GM21447 (cell line): ENCODE results near the gene MXRA7.
A peak's percentile ranks its signal among the peaks of the same experiment; 100 is the strongest.
"Not testable (repeated sequence)": the region's sequence is repeated elsewhere in the genome, so short reads cannot be mapped to it uniquely, and the experiment has no call there.

ENCODE experiments used
- ATAC-seq: cut with Tn5 transposase; IDR thresholded peaks from one replicate; pipeline ENCODE4 v1.9.1; 2021; ENCODE audit not compliant: unreplicated experiment

The MXRA7 gene, protein sequence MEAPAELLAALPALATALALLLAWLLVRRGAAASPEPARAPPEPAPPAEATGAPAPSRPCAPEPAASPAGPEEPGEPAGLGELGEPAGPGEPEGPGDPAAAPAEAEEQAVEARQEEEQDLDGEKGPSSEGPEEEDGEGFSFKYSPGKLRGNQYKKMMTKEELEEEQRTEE

DNA sequence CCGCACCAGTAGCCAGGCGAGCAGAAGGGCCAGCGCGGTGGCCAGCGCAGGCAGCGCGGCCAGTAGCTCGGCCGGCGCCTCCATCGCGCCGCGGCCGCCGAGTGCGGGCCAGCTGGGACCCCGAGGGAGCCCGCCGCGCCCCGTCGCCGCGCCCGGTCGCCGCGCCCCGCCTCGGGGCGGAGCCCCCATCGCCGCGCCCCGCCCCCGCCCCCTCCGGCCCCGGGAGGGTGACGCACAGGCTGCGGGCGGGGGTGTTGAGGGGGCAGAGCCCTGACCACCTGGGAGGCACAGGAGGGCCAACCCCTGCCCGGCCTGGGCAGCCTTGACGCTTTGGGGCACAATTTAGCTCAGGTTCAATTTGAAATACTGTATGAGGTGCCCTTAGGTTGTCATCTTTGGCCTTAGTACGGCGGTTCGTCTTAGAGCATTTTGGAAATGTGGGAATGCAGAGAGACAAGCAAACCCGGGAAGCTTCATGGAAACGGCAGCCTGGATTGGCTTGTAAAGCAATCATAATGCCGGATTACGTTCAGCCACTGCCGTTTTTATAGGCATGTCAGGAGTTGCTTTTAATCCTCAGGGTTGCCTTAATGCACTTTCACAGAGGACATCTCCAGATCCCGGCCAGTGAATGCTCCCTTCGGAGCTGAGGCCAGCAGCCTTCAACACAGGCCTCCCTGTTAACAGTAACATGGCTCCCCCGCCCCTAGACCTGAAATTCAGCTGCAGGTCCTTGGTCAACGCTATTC lies at the start of gene MXRA7:
Gene MXRA7, minus strand, starts transcription at position 103 of the 749 bp plus-strand sequence. Its CDS starts 19 bp downstream, at position 84.
- no peak for ATAC-seq

DNA sequence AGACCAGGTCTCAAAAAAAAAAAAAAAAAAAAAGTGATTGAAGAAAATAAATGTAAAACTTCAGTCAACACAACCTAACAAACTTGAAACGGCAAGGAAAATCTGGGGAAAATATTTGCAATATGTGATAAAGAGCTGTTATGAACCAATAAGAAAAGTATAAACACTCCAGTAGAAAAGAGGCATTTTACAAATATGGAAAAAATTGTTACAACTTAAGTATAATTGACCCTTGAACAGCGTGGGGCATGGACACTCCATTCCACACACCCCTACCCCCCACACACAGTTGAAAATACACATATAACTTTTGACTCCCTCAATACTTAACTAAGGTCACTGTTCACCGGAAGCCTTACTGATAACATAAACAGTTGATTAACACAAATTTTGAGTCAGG lies 47.8 kb upstream of the MXRA7 start:
- no peak for ATAC-seq

DNA sequence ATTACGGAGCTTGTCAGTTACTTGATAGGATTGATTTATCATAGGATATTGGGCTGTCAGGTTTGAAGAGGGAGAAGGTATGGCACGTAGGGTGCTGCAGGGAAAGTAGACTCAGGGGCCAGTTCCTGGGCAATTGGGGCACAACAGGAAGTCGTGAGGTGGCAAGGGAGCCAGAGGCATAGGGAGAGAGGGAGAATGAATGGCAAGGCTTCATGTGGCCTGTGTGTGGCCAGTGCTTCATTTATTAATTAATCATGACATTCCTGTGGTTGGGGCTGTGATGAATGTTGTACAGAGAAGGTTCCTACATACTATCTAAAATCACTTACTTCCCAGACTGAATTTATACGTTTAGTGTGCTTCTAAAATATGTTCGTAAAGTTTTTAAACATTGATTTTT lies 46.5 kb upstream of the MXRA7 start:
- no peak for ATAC-seq

DNA sequence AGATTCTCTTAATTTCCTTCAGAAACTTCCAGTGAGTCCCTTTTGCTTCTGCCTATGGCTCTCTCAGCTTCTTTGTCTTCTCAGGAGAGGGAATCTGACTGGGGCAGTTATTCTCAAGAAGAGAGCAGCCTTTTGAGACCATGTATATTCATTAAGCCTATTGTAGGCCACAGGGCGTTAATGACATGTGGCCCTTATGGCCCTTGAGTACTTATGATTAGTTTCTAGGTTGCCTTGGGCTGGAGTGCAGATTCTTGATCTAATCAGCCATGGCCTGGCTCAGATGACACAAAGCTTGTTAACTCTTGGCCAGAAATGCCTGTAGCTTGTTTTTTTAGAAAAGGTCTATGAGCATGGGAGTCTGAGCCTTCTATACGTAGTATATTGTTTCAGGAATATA lies 44.5 kb upstream of the MXRA7 start:
- no peak for ATAC-seq

DNA sequence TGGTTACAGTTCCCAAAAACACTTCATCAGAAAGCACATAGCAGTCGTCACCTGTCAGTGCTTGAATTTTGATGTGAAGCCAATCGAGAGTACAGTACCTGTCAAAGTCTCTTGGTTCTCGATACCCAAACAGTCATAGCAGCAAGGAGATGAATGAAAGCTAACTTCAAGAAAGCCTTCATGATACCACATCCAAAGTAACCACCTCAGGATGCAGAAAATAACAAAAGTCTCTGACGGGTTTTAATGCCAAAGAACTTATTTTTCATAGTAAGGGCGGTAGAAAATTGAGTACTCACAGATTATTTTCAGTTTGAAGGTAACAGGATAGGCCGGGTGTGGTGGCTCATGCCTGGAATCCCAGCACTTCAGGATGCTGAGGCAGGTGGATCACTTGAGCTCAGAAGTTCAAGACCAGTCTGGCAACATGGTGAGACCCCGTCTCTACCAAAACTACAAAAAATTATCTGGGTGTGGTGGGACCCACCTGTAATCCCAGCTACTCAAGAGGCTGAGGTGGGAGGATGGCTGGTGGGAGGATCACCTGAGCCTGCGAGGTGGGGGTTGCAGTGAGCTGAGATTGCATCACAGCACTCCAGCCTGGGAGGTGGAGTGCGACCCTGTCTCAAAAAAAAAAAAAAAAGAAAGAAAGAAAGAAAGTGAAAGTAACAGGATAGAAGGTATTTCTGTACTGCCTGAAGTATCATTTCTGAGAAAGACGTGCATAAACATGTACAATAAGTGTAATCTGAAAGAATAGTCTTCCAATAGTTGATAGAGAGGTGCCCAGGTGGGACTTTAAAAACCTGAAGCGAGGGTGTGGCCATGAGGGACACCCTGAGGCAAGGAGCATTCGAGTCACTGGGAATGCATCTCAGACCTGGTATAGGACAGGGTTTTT lies 42.5 kb upstream of the MXRA7 start:
- no peak for ATAC-seq

DNA sequence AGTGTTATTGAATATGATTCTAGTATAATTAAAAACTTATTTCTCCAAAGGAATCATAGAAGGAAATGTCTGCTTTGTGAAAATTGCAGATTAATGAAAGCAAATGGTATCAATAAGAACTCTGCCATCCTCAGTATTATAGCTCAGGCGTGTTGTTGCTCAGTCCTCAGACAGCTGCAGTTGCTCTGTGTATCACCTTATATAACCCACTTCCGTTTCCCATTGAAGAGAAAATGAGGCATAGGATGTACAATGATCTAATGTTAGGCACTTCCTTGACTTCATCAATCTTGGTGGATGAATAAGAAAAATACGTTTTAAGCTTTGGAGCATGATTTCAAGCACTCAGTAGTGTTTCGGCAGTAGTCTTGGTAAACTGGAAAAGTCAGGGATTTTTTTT lies 41.2 kb upstream of the MXRA7 start:
- no peak for ATAC-seq

DNA sequence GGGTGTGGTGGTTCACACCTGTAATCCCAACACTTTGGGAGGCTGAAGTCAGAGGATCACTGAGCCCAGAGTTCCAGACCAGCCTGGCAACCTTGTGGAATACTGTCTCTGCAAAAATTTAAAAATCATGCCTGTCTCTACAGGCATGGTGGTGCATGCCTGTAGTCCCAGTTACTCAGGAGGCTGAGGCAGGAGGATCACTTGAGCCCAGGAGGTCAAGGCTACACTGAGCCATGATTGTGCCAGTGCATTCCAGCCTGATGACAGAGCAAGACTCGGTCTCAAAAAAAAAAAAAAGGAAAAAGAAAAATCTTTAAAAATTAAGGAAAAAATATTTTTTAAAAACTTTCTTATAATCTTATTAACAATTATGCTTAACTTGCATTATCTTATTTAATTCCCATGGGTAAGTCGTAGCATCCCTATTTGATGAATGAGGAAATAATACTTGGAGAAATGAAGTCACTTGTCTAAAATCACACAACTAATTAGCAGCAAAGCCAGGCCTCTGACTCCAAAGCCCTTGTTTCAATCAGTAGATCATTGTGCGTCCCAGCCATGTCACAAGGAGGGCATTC lies 40.7 kb upstream of the MXRA7 start:
- ATAC-seq, result no peak

DNA sequence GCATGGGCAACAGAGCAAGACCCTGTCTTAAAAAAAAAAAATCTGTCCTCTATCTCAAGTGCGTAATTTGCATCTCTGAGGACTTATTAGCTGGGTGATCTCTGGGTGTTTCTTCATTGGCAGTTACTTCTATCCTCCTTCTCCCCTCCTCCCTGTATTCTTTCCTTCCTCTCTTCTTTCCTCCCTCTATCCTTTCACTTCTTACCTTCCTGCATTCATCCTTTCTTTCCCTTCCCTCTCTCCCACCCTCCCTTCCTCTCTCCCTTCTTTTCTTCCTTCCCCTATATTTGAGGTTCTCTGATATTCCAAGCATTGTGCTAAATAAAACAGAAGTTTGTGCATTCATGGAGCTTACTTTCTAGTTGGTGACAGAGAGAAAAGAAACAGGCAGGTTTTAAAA lies 37.9 kb upstream of the MXRA7 start:
- no peak for ATAC-seq

DNA sequence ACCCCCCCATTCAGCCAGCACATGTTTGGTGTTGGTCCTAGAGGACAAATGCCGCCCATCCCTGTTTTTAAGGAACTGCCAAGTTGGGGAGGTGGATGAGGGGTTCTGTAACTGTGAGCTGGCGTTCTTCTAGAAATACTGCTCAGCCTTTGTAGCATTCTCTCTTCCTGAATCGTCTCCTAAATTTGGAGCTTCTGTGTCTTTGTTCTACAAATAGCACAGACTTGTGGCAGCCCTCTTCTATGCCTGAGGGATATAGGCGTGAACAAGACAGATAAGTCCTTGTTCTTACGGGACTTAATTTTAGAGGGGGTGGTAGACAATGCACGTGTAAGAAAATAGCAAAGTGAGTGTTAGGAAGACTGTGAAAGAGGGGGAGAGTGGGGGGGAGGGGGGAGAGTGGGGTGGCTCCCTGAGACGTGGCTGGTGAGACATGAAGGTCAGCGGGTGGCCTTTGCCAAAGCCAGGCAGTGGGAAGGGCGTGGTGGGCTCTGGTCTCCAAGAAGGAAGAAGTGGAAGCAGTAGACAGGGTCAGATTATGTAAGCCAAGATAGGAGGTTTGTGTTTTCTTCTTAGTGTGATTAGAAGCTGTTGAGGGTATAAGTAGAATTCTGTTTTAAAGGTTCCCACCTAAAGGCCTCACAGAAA lies 37.1 kb upstream of the MXRA7 start:
- ATAC-seq, result no peak

DNA sequence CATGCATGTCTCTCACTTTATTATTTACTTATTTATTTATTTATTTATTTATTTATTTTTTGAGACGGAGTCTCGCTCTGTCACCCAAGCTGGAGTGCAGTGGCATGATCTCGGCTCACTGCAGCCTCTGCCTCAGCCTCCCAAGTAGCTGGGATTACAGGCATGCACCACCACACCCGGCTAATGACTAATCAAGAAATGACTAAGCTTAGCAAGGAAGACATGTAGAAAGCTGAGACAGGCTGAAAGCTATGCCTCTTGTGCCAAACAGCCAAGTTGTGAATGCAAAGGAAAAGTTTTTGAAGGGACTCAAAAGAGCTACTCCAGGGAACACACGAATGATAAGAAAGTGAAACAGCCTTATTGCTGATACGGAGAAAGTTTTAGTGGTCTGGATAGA lies 35.0 kb upstream of the MXRA7 start:
- ATAC-seq, result not testable (repeated sequence)

DNA sequence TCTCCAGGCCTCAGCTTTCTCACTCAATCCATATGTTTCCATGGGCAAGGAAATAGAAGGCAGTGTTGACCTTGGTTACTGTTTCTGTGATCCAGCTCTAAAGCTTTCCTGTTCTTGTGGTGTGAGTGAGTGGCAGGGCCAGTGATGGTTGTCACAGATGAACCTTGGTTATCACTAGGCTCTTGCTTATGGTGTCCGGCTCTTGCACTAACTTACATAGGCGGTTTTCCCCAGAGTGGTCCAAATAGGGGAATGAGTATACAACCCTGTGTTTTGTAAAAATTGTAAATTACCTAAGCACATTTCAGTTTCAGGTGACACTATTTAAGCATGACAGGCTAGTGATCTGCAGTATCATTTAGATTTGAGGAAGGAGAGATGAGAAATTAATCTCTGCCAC lies 34.0 kb upstream of the MXRA7 start:
- ATAC-seq, result no peak

DNA sequence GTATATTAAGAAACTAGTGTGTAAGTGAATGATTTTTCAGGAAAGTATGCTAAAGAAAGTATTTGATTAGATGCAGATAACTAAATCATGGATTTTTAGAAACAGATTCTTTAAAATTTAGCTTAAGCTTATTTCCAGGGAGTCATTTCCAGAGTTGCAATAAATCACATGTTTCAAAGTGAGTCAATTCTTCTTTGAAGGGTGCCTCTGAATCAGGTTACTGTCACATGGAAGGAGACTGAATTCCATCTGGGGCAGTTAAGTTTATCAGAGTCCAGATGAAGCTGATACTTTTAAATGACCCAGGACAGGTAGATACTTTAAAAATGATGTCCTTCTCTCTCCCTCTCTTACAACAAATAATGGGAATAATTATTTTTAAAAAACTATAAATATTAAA lies 32.2 kb upstream of the MXRA7 start:
- no peak for ATAC-seq

DNA sequence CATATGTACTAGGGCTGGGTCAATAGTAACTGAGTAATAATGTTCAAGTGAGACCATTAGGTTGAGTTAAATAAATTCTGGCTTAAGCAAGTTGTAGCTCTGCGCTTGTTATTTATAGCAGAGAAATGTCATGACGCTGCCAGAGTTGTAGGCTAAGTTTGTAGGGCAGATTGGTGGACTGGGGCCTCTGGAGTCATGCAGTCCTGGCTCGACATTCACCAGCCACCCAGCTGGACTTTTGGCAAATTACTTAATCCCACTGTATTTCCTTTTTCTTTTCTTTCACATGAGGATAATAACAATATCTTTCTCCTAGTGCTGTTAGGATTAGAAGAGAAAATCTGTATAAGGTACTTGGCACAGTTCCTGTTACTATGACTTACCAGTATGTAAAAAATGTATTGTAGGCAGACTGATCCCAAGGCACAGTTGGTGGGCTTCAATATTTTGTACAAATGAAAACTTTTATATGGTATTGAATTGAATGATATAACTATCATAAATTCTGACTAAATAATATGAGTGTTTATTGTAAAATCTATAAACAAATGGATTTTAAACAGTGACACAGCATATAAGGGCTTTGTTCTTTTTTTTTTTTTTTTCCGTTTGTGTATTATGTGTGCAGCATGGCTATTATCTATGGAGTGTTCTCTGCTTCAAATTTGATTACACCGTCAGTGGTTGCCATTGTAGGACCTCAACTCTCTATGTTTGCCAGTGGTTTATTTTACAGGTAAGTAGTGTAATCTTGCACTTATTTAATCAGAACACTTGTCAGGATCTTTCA lies 29.8 kb upstream of the MXRA7 start:
- no peak for ATAC-seq

DNA sequence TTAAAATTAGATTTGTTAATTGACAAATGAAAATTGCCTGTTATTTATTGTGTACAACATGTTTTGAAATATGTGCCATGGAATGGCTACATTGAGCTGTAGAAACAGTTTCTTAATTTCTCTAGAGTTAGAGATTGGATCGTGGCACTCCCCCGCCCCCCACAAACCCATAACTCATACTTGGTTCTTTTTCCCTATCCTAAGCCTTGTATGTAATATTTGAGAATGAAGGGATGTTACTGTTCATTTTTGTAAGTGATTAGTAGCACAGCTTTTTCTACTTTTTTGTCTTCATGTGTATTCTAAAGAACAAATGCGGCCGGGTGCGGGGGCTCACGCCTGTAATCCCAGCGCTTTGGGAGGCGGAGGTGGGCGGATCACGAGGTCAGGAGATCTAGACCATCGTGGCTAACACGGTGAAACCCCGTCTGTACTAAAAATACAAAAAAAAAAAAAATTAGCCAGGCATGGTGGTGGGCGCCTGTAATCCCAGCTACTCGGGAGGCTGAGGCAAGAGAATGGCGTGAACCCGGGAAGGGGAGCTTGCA lies 28.9 kb upstream of the MXRA7 start:
- not testable (repeated sequence) for ATAC-seq

DNA sequence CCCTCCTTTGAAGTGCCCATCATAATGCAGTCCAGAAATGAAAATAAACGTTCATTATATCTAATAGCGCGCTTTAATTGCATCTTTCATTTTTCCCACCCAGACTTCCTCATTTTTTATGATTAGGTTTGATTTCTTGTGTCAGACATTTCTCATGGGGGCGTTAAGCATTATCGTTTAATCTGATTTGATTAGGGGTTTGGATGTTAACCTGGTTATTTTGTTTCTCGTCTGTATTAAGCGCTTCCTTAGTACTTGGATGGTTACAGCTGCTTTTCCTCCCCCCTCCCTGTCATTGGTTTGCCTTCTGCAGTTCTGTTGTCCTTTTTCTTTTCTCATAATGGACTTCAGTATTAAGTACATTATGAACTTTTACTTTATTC lies 27.7 kb upstream of the MXRA7 start:
- ATAC-seq, result no peak

DNA sequence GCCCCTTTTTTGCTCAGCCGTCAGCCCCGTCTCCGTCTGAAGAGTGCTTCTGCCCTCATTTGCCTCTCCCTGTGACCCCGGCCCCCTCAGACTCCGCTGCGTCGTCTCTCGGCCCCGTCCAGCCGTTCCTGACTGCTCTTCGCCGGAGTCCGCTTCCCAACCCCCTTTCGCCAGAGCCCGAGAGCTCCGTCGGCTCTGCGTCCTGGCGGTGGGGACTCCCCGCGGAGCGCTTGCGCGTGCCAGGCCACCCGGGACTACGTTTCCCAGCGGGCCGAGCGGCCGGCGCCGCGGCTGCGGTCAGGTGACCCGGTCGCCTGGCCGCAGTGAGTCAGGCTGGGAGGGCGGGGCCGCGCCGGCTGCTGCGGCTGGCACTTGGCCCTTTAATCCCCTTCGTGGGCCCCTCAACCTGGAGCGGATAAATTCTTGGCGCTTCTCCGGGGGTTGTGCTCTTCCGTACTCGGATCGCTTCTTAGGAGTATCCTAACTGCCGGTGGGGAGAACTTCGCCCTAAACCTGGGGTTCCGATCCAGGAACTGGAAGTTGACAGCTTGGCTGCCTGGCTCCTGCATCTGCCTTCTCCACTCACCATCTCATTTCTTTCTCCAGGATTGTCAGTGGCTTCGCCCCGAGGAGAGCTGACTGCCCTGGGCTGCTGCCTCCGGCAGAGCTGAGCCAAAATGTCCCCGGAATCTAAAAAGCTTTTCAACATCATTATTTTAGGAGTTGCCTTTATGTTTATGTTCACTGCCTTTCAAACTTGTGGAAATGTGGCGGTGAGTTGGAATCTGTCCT lies 27.1 kb upstream of the MXRA7 start, which contains the start of gene MFSD11:
Gene MFSD11, plus strand, starts transcription at position 444 of the 792 bp plus-strand sequence. Its CDS starts 234 bp downstream, at position 678.
- ATAC-seq, result peak; percentile 56

DNA sequence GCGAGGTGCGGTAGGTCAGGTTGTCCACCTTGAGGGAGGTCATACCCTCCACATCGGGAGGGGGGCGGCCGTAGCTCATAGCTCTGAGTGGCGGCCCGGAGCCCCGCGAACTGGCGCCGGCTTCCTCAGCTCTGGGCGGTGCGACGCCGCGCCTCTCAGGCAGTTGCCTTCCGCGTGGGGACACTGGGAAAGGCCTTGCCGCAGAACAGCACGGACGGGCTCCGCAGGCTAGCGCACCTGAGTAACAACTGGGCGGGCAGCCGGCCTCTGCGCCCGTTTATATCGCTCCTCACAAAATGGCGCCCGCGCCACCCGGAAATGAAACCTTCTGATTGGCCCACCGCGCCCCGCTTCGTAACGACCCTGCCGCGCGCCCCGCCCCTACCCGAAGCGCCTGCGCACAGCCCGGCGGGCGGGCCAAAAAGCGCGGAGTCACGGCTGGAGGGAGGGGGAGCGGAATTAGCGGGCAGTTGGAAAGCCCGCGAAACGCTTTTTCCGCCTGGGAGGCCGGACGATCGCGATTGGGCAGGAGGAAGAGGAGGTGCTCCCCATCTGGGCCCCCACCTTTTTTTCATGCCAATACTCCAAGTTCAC lies 26.4 kb upstream of the MXRA7 start, which contains the start of gene SRSF2:
Gene SRSF2, minus strand, starts transcription at position 250 of the 594 bp plus-strand sequence. Its CDS starts 171 bp downstream, at position 79.
- peak; percentile 57 for ATAC-seq

DNA sequence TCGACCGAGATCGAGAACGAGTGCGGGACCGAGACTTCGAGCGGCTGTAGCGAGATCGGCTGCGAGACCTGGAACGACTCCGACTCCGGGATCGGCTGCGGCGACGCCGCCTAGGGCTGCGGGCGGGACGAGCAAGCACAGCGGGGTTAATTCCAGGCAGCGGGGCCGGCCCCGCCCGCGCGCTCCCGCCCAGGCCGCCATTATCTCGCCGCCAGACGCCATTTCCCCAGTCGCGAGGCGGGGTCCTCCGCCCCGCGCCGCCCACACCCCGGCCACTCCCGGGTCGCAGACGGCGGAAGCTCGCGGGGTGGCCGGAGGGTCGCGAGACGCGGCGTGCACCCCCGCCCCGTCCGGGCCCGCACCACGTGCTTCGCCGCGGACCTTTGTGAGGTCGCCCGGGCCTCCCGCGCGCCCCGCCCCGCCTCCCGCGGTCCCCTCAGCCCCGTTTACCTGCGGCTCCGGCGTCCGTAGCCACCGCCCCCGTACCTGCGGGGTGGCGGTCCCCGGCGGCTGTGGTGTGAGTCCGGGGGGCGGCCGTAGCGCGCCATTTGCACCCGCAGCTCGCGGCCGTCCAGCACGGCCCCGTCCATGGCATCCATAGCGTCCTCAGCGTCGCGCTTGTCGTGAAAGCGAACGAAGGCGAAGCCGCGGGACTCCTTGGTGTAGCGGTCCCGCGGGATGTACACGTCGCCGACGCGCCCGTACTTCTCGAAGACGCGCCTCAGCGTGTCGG lies 25.8 kb upstream of the MXRA7 start:
- ATAC-seq, result peak; percentile 8
